Measurements from ENCODE around the gene DPYD.

DNA sequence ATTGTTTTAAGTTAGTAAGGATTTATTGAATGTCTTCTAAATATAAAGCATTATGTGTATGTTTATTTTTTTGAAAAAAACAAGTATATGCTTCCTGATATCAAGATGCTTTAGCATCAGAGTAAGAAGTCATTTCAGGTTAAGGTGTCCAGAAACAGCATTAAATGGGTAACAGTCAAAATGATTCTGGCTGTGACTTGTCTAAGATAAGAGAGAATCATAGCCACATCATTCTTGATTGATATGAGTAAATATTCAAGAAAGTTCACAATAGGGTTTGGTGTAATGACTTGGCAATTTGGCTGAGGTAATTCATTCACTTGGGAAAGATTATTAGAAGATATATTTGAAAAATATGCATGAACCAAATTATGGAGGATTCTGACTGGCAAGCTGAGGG lies 193.8 kb downstream of the DPYD start:
- TF ChIP-seq, protein P1, sequence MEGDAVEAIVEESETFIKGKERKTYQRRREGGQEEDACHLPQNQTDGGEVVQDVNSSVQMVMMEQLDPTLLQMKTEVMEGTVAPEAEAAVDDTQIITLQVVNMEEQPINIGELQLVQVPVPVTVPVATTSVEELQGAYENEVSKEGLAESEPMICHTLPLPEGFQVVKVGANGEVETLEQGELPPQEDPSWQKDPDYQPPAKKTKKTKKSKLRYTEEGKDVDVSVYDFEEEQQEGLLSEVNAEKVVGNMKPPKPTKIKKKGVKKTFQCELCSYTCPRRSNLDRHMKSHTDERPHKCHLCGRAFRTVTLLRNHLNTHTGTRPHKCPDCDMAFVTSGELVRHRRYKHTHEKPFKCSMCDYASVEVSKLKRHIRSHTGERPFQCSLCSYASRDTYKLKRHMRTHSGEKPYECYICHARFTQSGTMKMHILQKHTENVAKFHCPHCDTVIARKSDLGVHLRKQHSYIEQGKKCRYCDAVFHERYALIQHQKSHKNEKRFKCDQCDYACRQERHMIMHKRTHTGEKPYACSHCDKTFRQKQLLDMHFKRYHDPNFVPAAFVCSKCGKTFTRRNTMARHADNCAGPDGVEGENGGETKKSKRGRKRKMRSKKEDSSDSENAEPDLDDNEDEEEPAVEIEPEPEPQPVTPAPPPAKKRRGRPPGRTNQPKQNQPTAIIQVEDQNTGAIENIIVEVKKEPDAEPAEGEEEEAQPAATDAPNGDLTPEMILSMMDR (IDR thresholded peaks at IDR 0.05; ENCODE audit: low read length), result no peak
- TF ChIP-seq EZH2 (optimal IDR thresholded peaks at IDR 0.05; ENCODE audit: low read depth, low read length), result no peak
